ENCODE data around the gene ZNRF3. TPM values are rescaled to one million over a fixed set of nuclear protein-coding genes. Genes with fewer than 3 reads are reported as not detected.
"Not testable (repeated sequence)": the region's sequence is repeated elsewhere in the genome, so short reads cannot be mapped to it uniquely, and the experiment has no call there.

ZNRF3 gene
- total RNA-seq, 1 donor from 2014 or later: 23.1 TPM

GRCh38 chr22:28884747-28885350 is 1.5 kb downstream of the ZNRF3 start:
- DNase-seq (ENCODE audit: extremely low spot score, unreplicated experiment): no peak
- Mint-ChIP-seq H3K36me3 (peaks cover 3% of the 10 kb centered on the region), H3K4me3 (peak overlapping the region; percentile 88), H3K9me3 (no peaks in the 10 kb centered on the region), H3K4me1 (ENCODE audit: unreplicated experiment) (peaks cover 40% of the 10 kb centered on the region), H3K27me3 (no peaks in the 10 kb centered on the region), H3K27ac (peak overlapping the region; percentile 75)
- TF ChIP-seq CTCF (conservative IDR thresholded peaks at IDR 0.05): no peak

GRCh38 chr22:28885939-28886338 is 2.6 kb downstream of the ZNRF3 start:
- peaks cover 3% of the 10 kb centered on the region for H3K36me3 Mint-ChIP-seq

GRCh38 chr22:28886679-28887078 is 3.3 kb downstream of the ZNRF3 start:
- H3K27me3 Mint-ChIP-seq; H3K36me3 Mint-ChIP-seq; DNase-seq (ENCODE audit: extremely low spot score, unreplicated experiment); H3K9me3 Mint-ChIP-seq: not testable (repeated sequence)
- H3K4me1 Mint-ChIP-seq (ENCODE audit: unreplicated experiment): peaks cover 43% of the 10 kb centered on the region
- peak overlapping the region; percentile 64 for H3K27ac Mint-ChIP-seq
- H3K4me3 Mint-ChIP-seq: peak overlapping the region; percentile 88

More at GRCh38 chr22:28885939-28886338, 2.6 kb downstream of the ZNRF3 start:
- peak overlapping the region; percentile 64 for H3K27ac Mint-ChIP-seq
- peak overlapping the region; percentile 88 for H3K4me3 Mint-ChIP-seq
- H3K4me1 Mint-ChIP-seq (ENCODE audit: unreplicated experiment): peaks cover 38% of the 10 kb centered on the region
- DNase-seq (ENCODE audit: extremely low spot score, unreplicated experiment): no peak
- no peaks in the 10 kb centered on the region for H3K9me3 Mint-ChIP-seq
- H3K27me3 Mint-ChIP-seq: no peaks in the 10 kb centered on the region
- no peak for TF ChIP-seq CTCF (conservative IDR thresholded peaks at IDR 0.05)

GRCh38 chr22:28887725-28888459 is 4.5 kb downstream of the ZNRF3 start:
- Mint-ChIP-seq H3K9me3 (no peaks in the 10 kb centered on the region), H3K27ac (no peak overlapping the region), H3K36me3 (peaks cover 3% of the 10 kb centered on the region), H3K27me3 (no peaks in the 10 kb centered on the region), H3K4me1 (ENCODE audit: unreplicated experiment) (peaks cover 47% of the 10 kb centered on the region), H3K4me3 (peak overlapping the region; percentile 23)
- DNase-seq (ENCODE audit: extremely low spot score, unreplicated experiment): no peak
- no peak for TF ChIP-seq CTCF (conservative IDR thresholded peaks at IDR 0.05)

GRCh38 chr22:28889478-28890024 is 6.2 kb downstream of the ZNRF3 start:
- Mint-ChIP-seq H3K4me3 (peak overlapping the region; percentile 13), H3K27ac (peak overlapping the region; percentile 25), H3K9me3 (no peaks in the 10 kb centered on the region), H3K27me3 (no peaks in the 10 kb centered on the region), H3K36me3 (peaks cover 3% of the 10 kb centered on the region), H3K4me1 (ENCODE audit: unreplicated experiment) (peaks cover 50% of the 10 kb centered on the region)
- no peak for DNase-seq (ENCODE audit: extremely low spot score, unreplicated experiment)
- no peak for TF ChIP-seq CTCF (conservative IDR thresholded peaks at IDR 0.05)

- Mint-ChIP-seq H3K27me3 (no peaks in the 10 kb centered on the region), H3K27ac (peak overlapping the region; percentile 38), H3K4me3 (no peak overlapping the region), H3K9me3 (no peaks in the 10 kb centered on the region), H3K4me1 (ENCODE audit: unreplicated experiment) (peaks cover 46% of the 10 kb centered on the region), H3K36me3 (peaks cover 3% of the 10 kb centered on the region)
- DNase-seq (ENCODE audit: extremely low spot score, unreplicated experiment): no peak
- no peak for TF ChIP-seq CTCF (conservative IDR thresholded peaks at IDR 0.05)
Measured at GRCh38 chr22:28891156-28891733, 7.9 kb downstream of the ZNRF3 start.
